GM12874 (cell line): ENCODE measurements around the gene STK40.

ENCODE experiments used
- CTCF ChIP-seq: IDR thresholded peaks from 2 replicates; pipeline ENCODE4 v1.5.1; 2011; ENCODE audit warnings: low read depth, mild to moderate bottlenecking, control low read depth, low read length, moderate library complexity; ENCODE audit not compliant: insufficient read depth

The STK40 gene

GRCh38 chr1:36349839-36350238 is 35.9 kb downstream of the STK40 start:
- no peak for TF ChIP-seq CTCF

- no peak for TF ChIP-seq CTCF
These were observed 36.5 kb downstream of the STK40 start for GRCh38 chr1:36349241-36349671.

- TF ChIP-seq CTCF, result no peak
These were observed 38.9 kb downstream of the STK40 start for GRCh38 chr1:36346741-36347370.

- TF ChIP-seq CTCF, result no peak
These were observed 40.4 kb downstream of the STK40 start for GRCh38 chr1:36345353-36345752.

GRCh38 chr1:36344395-36344680 is 41.4 kb downstream of the STK40 start:
- TF ChIP-seq CTCF, result no peak

GRCh38 chr1:36343651-36344394 is 41.9 kb downstream of the STK40 start:
- TF ChIP-seq CTCF, result no peak

GRCh38 chr1:36342426-36343185 is 43.1 kb downstream of the STK40 start:
- TF ChIP-seq CTCF, result peak; percentile 82
